ENCODE data around the gene GPR108. TPM values are rescaled to one million over a fixed set of nuclear protein-coding genes. Genes with fewer than 3 reads are reported as not detected.
"Not testable (repeated sequence)": the region's sequence is repeated elsewhere in the genome, so short reads cannot be mapped to it uniquely, and the experiment has no call there.

GPR108 gene
- polyA plus RNA-seq (2012; ENCODE audit: missing spikeins), result 31.2 TPM

DNA sequence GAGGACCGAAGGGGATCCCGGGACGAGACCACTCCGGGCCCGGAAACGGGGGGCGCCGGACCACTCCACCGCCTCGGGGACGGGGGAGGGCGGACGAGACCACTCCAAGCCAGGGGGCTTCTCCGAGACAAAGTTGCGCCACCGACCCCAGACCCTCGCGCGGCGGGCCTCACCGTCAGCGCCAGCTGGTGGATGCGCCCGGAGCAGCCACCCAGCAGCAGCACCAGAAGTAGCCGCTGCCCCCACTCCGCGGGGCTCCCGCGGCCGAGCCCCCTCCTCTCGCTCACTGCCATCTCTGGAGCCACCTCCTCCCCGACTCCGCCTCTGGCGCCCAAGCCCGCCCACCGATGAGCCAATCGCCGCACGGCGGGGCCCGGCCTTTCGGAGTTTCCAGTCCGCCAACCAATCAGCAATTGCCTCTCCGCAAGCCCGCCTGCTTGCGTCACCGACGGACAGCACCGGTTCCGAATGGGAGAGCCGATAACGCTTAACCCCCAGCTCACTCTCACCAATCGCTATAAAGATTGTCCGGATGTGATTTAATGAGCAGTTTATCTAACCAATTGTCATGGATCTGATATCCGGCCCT lies at the start of gene GPR108:
Gene GPR108 (minus strand): TSS at position 297 of the 589 bp plus-strand sequence. CDS start 4 bp downstream, at position 293.
- DNase-seq (ENCODE audit: insufficient read length) (peak; percentile 97), FAIRE-seq (no peak)
- no peak for TF ChIP-seq TAF1 (IDR thresholded peaks at IDR 0.05; ENCODE audit: borderline replicate concordance, low read depth, low read length)
- peak; percentile 38; the same call in 1 of the 2 replicates for TF ChIP-seq POLR2A (IDR thresholded peaks at IDR 0.05; ENCODE audit: low read depth, low read length)
- no peak for TF ChIP-seq POLR2AphosphoS5 (IDR thresholded peaks at IDR 0.05; ENCODE audit: low read depth, low read length)

DNA sequence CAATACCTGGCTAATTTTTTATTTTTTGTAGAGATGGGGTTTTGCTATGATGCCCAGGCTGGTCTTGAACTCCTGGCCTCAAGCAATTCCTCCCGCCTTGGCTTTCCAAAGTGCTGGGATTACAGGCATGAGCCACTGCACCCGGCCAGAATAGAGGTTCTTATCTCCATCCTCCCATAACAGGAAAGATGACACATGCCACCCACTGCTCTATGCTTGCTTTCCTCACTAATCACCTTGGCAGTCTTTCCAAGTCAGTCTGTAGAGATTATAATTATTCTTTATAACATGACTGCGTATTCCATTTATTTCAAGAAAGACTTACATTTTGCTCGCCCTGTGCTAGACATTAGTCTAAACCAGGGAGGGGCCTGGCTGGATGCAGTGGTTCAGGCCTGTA lies 41.8 kb upstream of the GPR108 start:
- no peak for DNase-seq (ENCODE audit: insufficient read length)
- no peak for FAIRE-seq
- no peak for TF ChIP-seq TAF1 (IDR thresholded peaks at IDR 0.05; ENCODE audit: borderline replicate concordance, low read depth, low read length)
- TF ChIP-seq POLR2AphosphoS5 (IDR thresholded peaks at IDR 0.05; ENCODE audit: low read depth, low read length), result no peak
- TF ChIP-seq POLR2A (IDR thresholded peaks at IDR 0.05; ENCODE audit: low read depth, low read length), result no peak

DNA sequence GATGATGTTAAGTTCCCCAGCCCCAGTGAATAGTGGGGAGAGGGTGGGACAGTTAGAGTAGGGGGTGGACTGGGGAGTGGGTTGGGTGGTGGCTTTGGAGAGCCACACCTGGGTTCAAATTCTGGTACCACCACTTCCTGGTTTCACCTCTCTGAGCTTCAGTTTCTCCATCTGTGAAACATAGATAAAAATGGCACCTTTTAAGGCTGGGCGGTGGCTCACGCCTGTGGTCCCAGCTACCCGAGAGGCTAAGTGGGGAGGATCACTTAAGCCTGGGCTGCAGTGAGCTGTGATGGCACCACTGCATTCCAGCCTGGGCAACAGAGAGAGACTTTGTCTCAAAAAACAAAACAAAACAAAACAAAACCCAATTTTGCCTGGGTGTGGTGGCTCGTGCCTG lies 41.0 kb upstream of the GPR108 start:
- peak; percentile 24 for FAIRE-seq
- TF ChIP-seq TAF1 (IDR thresholded peaks at IDR 0.05; ENCODE audit: borderline replicate concordance, low read depth, low read length) (no peak), POLR2AphosphoS5 (IDR thresholded peaks at IDR 0.05; ENCODE audit: low read depth, low read length) (no peak), POLR2A (IDR thresholded peaks at IDR 0.05; ENCODE audit: low read depth, low read length) (no peak)
- no peak for DNase-seq (ENCODE audit: insufficient read length)

DNA sequence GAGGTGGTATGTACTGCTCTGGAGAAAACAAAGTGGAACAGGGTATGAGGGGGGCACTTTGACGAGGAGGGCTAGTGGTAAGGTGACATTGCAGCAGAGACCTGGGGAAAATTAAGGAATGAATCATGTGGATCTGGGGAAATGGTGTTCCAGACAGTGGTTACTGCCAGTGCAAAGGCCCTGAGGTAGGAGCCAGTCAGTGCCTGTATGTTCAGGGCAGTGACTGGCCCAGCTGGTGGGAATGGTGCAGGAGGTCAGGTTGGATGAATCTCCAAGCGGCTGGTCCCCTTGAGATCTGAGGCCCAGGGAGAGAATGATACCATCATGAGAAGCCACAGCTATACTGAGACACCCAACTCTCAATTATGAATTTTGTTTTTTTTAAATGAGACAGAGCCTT lies 40.1 kb upstream of the GPR108 start:
- DNase-seq (ENCODE audit: insufficient read length) (no peak), FAIRE-seq (no peak)
- TF ChIP-seq POLR2AphosphoS5 (IDR thresholded peaks at IDR 0.05; ENCODE audit: low read depth, low read length) (no peak), TAF1 (IDR thresholded peaks at IDR 0.05; ENCODE audit: borderline replicate concordance, low read depth, low read length) (no peak), POLR2A (IDR thresholded peaks at IDR 0.05; ENCODE audit: low read depth, low read length) (no peak)

DNA sequence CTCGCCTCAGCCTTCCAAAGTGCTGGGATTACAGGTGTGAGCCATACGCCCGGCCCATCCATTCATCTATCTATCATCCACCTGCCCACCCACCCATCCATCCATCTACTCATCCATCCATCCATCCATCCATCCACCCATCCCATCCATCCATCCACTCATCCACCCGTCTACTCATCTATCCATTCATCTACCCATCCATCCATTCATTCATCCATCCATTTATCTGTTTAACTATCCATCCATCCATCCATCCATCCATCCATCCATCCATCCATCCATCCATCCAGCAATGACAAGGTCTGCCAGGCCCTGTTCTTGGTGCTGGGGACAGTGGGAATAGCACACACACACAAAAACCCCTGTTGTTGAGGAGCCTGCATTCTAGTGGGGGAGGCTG lies 39.6 kb upstream of the GPR108 start:
- TF ChIP-seq POLR2A (IDR thresholded peaks at IDR 0.05; ENCODE audit: low read depth, low read length) (no peak), TAF1 (IDR thresholded peaks at IDR 0.05; ENCODE audit: borderline replicate concordance, low read depth, low read length) (no peak), POLR2AphosphoS5 (IDR thresholded peaks at IDR 0.05; ENCODE audit: low read depth, low read length) (no peak)
- FAIRE-seq (no peak), DNase-seq (ENCODE audit: insufficient read length) (no peak)

DNA sequence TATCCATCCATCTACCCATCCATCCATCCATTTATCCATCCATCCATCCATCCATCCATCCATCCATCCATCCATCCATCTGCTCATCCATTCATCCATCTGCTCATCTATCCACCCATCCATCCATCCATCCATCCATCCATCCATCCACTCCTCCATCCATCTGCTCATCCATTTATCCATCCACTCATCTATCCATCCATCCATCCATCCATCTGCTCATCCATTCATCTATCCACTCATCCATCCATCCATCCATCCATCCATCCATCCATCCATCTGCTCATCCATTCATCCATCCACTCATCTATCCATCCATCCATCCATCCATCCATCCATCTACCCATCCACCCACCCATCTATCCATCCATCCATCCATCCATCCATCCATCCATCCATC lies 38.7 kb upstream of the GPR108 start:
- not testable (repeated sequence) for FAIRE-seq; DNase-seq (ENCODE audit: insufficient read length)

DNA sequence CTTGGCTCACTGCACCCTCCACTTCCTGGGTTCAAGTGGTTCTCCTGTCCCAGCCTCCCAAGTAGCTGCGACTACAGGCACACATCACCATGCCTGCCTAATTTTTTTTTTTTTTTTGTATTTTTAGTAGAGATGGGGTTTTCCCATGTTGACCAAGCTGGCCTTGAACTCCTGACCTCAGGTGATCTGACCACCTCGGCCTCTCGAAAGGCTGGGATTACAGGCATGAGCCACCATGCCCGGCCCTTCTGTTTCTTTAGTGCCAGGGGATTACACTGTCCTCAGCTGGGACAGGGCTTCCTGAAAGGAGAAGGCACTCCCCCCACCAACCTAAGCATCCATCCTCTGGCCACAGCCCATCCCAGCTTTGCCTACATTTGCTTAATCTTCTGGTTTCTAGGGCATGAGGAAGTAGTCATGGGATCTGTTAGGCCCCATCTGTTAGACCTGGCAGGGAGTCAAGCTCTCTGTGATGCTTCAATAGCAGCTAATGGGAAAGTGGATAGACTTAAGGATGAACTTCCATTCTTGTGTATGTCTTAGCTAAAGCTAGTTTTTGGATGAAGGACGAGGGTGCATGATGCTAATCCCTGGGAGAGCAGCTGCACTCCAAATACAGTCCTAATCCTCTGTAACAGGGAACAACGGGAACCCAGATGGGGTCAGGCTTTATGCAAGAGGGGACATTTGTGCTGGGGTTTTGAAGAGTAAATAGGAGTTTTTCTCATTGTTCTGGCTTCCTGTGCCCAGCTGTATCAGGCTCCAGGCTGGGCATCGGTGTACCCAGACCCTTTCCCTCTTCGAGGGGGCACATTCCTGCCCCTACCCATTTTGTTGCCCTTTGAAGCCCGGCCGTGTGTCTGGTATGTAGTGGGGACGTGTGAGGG lies 37.7 kb upstream of the GPR108 start:
- TF ChIP-seq POLR2AphosphoS5 (IDR thresholded peaks at IDR 0.05; ENCODE audit: low read depth, low read length) (no peak), POLR2A (IDR thresholded peaks at IDR 0.05; ENCODE audit: low read depth, low read length) (no peak), TAF1 (IDR thresholded peaks at IDR 0.05; ENCODE audit: borderline replicate concordance, low read depth, low read length) (no peak)
- FAIRE-seq (peak; percentile 27), DNase-seq (ENCODE audit: insufficient read length) (no peak)

DNA sequence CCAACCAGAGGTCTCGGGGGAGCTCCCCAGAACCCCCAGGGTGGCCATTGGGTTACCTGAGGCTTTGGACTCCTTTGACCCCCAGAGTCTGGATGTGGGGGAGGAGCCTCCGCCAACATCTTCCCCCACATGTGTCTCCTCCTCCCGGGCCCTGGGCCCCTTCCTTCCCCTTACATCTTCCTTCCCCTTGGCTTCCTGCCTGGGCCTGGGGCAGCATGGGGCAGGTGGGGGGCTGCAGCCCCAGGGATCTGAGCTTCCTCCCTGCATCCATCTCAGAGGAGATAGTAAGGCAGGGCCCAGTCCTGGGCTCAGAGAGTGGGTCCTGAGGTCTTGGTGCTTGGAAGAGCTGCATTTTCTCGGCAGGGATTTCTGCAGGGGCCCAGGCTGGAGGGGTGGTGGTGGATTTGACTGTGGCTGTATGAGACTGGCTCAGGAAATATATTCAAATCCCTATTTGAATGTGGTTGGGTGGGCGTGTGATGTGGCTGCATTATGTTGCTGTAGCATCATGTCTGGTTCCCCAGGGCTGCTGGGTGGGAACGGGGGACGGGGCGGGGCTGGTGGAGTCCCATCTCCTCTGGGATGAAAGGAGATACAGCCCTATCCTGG lies 36.0 kb upstream of the GPR108 start:
- TF ChIP-seq POLR2A (IDR thresholded peaks at IDR 0.05; ENCODE audit: low read depth, low read length), result peak; percentile 58; the same call in 1 of the 2 replicates
- TF ChIP-seq TAF1 (IDR thresholded peaks at IDR 0.05; ENCODE audit: borderline replicate concordance, low read depth, low read length), result peak; percentile 60; the same call in 1 of the 2 replicates
- TF ChIP-seq POLR2AphosphoS5 (IDR thresholded peaks at IDR 0.05; ENCODE audit: low read depth, low read length), result 0 out of 2 replicates have a peak, but pooled peaks have one; percentile 44
- peak; percentile 63 for DNase-seq (ENCODE audit: insufficient read length)
- FAIRE-seq, result peak; percentile 86

DNA sequence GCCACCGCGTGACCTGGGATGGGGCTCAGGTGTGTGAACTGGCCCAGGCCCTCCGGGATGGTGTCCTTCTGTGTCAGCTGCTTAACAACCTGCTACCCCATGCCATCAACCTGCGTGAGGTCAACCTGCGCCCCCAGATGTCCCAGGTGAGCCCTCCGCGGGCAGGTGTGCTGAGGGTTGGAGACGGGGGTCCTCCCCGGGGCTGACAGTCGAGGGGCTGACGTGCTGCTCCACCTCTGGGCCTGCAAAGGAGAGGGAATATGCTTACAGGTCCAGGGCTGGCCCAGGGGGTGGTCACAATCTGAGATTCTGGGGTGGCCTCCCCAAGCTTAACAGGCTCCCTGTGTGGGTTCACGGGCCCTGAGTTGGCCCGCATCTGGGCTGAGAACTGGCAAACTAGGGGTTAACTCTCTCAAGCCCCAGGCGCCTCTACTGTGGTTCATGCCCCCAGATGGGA lies 35.5 kb upstream of the GPR108 start:
- TF ChIP-seq POLR2A (IDR thresholded peaks at IDR 0.05; ENCODE audit: low read depth, low read length) (no peak), POLR2AphosphoS5 (IDR thresholded peaks at IDR 0.05; ENCODE audit: low read depth, low read length) (no peak), TAF1 (IDR thresholded peaks at IDR 0.05; ENCODE audit: borderline replicate concordance, low read depth, low read length) (no peak)
- DNase-seq (ENCODE audit: insufficient read length), result no peak
- FAIRE-seq, result no peak

DNA sequence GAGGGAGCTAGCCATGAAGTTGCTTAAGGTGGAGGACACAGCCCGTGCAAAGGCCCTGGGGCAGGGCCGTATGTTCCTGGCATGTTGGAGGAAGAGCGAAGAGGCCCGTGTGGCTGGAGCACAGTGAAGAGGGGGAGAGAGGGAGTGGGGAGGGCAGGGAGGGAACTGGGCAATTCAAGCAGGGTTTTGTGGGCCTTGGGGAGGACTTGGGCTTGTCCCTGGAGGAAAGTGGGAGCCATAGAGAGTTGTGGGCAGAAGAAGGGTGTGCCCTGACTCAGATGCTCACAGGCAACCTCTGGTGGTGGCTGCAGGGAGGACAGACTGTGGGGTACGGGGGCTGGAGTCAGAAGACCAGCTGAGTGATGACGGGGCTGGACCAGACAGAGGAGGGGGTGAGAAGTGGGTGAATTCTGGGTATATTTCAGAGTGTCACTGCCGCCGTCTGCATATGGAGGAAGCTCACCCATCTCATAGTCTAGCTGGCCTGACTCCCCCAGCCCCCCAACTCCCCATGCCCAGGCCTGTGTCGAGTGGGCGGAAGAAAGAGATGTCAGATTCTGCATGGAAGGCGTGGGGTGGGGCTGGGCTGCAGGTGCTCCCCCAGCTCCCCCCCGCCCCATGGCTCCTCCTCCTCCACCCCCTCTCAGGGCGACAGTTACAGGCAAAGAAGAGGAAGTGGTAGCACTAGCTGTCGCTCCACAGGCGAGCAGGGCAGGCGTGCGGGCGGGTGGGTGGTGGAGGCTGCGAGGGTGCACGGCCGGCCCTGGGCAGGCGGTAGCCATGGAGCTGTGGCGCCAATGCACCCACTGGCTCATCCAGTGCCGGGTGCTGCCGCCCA lies 34.9 kb upstream of the GPR108 start, which contains the start of gene VAV1:
Gene VAV1 (plus strand): TSS at position 681 of the 838 bp plus-strand sequence. CDS start 100 bp downstream, at position 781.
- FAIRE-seq (peak; percentile 96), DNase-seq (ENCODE audit: insufficient read length) (peak; percentile 93)
- peak; percentile 80 for TF ChIP-seq TAF1 (IDR thresholded peaks at IDR 0.05; ENCODE audit: borderline replicate concordance, low read depth, low read length)
- TF ChIP-seq POLR2A (IDR thresholded peaks at IDR 0.05; ENCODE audit: low read depth, low read length), result peak; percentile 89
- peak; percentile 85 for TF ChIP-seq POLR2AphosphoS5 (IDR thresholded peaks at IDR 0.05; ENCODE audit: low read depth, low read length)

DNA sequence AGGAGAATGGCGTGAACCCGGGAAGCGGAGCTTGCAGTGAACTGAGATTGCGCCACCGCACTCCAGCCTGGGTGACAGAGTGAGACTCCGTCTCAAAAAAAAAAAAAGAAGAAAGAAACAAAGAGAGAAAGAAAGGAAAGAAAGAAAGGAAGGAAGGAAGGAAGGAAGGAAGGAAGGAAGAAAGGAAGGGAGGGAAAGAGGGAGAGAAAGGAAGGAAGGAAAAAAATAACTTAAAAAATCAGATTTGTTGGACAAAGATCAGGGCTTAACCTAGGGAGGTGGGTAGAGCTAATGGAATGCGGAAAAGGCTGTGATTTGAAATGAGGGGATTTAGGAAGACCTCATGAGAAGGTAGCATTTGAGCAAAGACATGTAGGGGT lies 34.3 kb upstream of the GPR108 start:
- not testable (repeated sequence) for FAIRE-seq; DNase-seq (ENCODE audit: insufficient read length)
